OCI-LY3 (cell line): Measurements from ENCODE around the gene PAMR1.

Experiments used
- EZH2phosphoT487 ChIP-seq: fragments of 200-600 bp; shearing (Covaris generic); IDR thresholded peaks from 2 replicates; pipeline ENCODE4 v1.6.1; 2018; ENCODE audit warnings: antibody characterized with exemption, mixed run types, low read depth
- TF ChIP-seq, protein P1 (sequence below): fragments of 200-600, 300-600 bp; sonication (generic); IDR thresholded peaks from 2 replicates; pipeline ENCODE4 v1.5.1; 2014; ENCODE audit warnings: antibody characterized with exemption, low read length, low read depth

DNA sequence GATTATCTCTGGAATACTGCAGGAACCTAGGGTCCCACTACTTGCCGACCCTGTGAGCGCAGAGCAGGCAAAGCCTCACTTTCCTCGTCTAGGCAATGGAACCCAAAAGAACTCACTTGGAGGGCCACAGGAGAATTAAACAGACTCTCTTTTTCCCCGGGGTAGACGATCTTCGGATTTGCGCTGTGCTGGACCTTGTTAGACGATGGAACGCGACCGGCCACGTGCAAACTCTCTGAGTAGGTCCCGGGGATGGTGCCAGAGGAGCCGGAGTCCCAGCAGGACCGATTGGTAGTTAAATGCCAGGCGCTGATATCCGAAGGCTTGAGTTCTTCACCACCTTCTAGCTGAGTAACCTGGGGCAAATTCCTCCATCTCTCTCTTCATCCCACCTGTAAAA lies 105.0 kb downstream of the PAMR1 start:
- TF ChIP-seq, protein P1, sequence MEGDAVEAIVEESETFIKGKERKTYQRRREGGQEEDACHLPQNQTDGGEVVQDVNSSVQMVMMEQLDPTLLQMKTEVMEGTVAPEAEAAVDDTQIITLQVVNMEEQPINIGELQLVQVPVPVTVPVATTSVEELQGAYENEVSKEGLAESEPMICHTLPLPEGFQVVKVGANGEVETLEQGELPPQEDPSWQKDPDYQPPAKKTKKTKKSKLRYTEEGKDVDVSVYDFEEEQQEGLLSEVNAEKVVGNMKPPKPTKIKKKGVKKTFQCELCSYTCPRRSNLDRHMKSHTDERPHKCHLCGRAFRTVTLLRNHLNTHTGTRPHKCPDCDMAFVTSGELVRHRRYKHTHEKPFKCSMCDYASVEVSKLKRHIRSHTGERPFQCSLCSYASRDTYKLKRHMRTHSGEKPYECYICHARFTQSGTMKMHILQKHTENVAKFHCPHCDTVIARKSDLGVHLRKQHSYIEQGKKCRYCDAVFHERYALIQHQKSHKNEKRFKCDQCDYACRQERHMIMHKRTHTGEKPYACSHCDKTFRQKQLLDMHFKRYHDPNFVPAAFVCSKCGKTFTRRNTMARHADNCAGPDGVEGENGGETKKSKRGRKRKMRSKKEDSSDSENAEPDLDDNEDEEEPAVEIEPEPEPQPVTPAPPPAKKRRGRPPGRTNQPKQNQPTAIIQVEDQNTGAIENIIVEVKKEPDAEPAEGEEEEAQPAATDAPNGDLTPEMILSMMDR = no peak
- no peak for TF ChIP-seq EZH2phosphoT487
